SH-SY5Y (cell line): ENCODE data around the gene PLAC1.

Experiments
- GATA2 ChIP-seq: IDR thresholded peaks from 2 replicates; pipeline ENCODE4 v1.6.1; 2011; ENCODE audit warnings: mild to moderate bottlenecking, low read depth, low read length
- GATA3 ChIP-seq: IDR thresholded peaks from 2 replicates; pipeline ENCODE4 v1.6.1; 2011; ENCODE audit warnings: low read depth, mild to moderate bottlenecking, low read length, moderate library complexity

DNA sequence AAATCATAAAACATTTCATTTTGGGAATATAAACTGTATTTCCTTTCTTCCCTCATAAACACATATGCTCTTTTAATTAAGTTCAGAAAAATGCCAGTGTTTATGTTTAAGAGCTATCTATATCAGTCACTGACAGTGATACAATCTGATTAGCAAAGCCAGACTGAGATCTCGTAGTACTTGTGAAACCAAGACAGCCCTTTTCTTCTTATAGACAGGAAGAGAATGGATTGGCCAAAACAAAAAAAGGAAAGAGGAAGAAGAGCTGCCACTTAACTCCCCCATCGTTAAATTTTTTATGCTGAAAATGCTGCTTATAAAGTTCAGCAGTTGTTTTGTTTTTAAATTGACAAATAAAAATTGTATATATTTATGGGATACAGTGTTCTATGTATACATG, 87.4 kb downstream of the PLAC1 start:
- TF ChIP-seq GATA3 (no peak), GATA2 (no peak)
